HG03469 (cell line): Measurements from ENCODE around the gene TTC27.
"Not testable (repeated sequence)": the region's sequence is repeated elsewhere in the genome, so short reads cannot be mapped to it uniquely, and the experiment has no call there.

Experiments
- ATAC-seq: cut with Tn5 transposase; IDR thresholded peaks from one replicate; pipeline ENCODE4 v1.9.1; 2021; ENCODE audit warnings: mild to moderate bottlenecking, moderate library complexity, moderate number of reproducible peaks; ENCODE audit not compliant: unreplicated experiment

Gene TTC27

GRCh38 chr2:32718752-32719151 lies 90.9 kb downstream of the TTC27 start:
- no peak for ATAC-seq

GRCh38 chr2:32719430-32719829 lies 91.6 kb downstream of the TTC27 start:
- no peak for ATAC-seq

- ATAC-seq = no peak
Measured at GRCh38 chr2:32719933-32720716, 92.3 kb downstream of the TTC27 start.

- no peak for ATAC-seq
Measured at GRCh38 chr2:32720771-32721170, 92.9 kb downstream of the TTC27 start.

- no peak for ATAC-seq
Measured at GRCh38 chr2:32721376-32721775, 93.5 kb downstream of the TTC27 start.

- no peak for ATAC-seq
Measured at GRCh38 chr2:32723467-32724079, 95.7 kb downstream of the TTC27 start.

- not testable (repeated sequence) for ATAC-seq
Measured at GRCh38 chr2:32726678-32727077, 98.8 kb downstream of the TTC27 start.

GRCh38 chr2:32727157-32727556 lies 99.3 kb downstream of the TTC27 start:
- no peak for ATAC-seq

GRCh38 chr2:32730958-32731357 lies 103.1 kb downstream of the TTC27 start:
- ATAC-seq = not testable (repeated sequence)

- ATAC-seq = no peak
Measured at GRCh38 chr2:32732120-32732519, 104.3 kb downstream of the TTC27 start.

- no peak for ATAC-seq
Measured at GRCh38 chr2:32732912-32733472, 105.1 kb downstream of the TTC27 start.

GRCh38 chr2:32735348-32735747 lies 107.5 kb downstream of the TTC27 start:
- ATAC-seq = no peak

- ATAC-seq = no peak
Measured at GRCh38 chr2:32738939-32739338, 111.1 kb downstream of the TTC27 start.

- ATAC-seq = no peak
Measured at GRCh38 chr2:32739664-32740063, 111.8 kb downstream of the TTC27 start.

- ATAC-seq = no peak
Measured at GRCh38 chr2:32741575-32741974, 113.7 kb downstream of the TTC27 start.

GRCh38 chr2:32742376-32742775 lies 114.5 kb downstream of the TTC27 start:
- no peak for ATAC-seq

- no peak for ATAC-seq
Measured at GRCh38 chr2:32743480-32744236, 115.8 kb downstream of the TTC27 start.

- no peak for ATAC-seq
Measured at GRCh38 chr2:32745191-32745590, 117.3 kb downstream of the TTC27 start.

GRCh38 chr2:32745675-32746074 lies 117.8 kb downstream of the TTC27 start:
- ATAC-seq = no peak

- ATAC-seq = no peak
Measured at GRCh38 chr2:32746669-32747068, 118.8 kb downstream of the TTC27 start.

- no peak for ATAC-seq
Measured at GRCh38 chr2:32748158-32748557, 120.3 kb downstream of the TTC27 start.
